Stimulated activated CD4-positive, alpha-beta T cell treated with anti-CD3 and anti-CD28 coated beads, TNF-alpha, amount 100 ng/mL, for 24 hours (primary cell): ENCODE measurements around the gene KCTD1.
"Not testable (repeated sequence)": the region's sequence is repeated elsewhere in the genome, so short reads cannot be mapped to it uniquely, and the experiment has no call there.

ENCODE experiments used
- DNase-seq, 3 experiments: peaks; one replicate each; pipeline ENCODE4 v3.0.0-alpha.2; 2020; ENCODE audit warnings: low read depth in 3 of 3

KCTD1 gene

GRCh38 chr18:26458526-26459232, 89.7 kb downstream of the KCTD1 start:
- DNase-seq, result no peak

GRCh38 chr18:26457611-26458353, 90.6 kb downstream of the KCTD1 start:
- DNase-seq, result no peak

- no peak for DNase-seq
Observed at GRCh38 chr18:26457195-26457594, 91.2 kb downstream of the KCTD1 start.

- DNase-seq, result no peak
Observed at GRCh38 chr18:26456070-26456491, 92.3 kb downstream of the KCTD1 start.

- DNase-seq, result no peak
Observed at GRCh38 chr18:26455639-26456038, 92.7 kb downstream of the KCTD1 start.

GRCh38 chr18:26454616-26455015, 93.7 kb downstream of the KCTD1 start:
- DNase-seq, result no peak

- DNase-seq, result no peak
Observed at GRCh38 chr18:26454192-26454591, 94.2 kb downstream of the KCTD1 start.

GRCh38 chr18:26453386-26453901, 94.9 kb downstream of the KCTD1 start:
- DNase-seq, result no peak

- no peak for DNase-seq
Observed at GRCh38 chr18:26450989-26451682, 97.2 kb downstream of the KCTD1 start.

- DNase-seq, result no peak
Observed at GRCh38 chr18:26448714-26449159, 99.6 kb downstream of the KCTD1 start.

- no peak for DNase-seq
Observed at GRCh38 chr18:26443853-26444252, 104.5 kb downstream of the KCTD1 start.

GRCh38 chr18:26442126-26442525, 106.2 kb downstream of the KCTD1 start:
- no peak for DNase-seq

GRCh38 chr18:26440644-26441043, 107.7 kb downstream of the KCTD1 start:
- DNase-seq, result no peak

GRCh38 chr18:26439537-26439936, 108.8 kb downstream of the KCTD1 start:
- no peak for DNase-seq

- no peak for DNase-seq
Observed at GRCh38 chr18:26438980-26439379, 109.4 kb downstream of the KCTD1 start.

GRCh38 chr18:26437634-26438033, 110.7 kb downstream of the KCTD1 start:
- not testable (repeated sequence) for DNase-seq

GRCh38 chr18:26436176-26437051, 111.9 kb downstream of the KCTD1 start:
- no peak for DNase-seq

GRCh38 chr18:26435415-26436095, 112.8 kb downstream of the KCTD1 start:
- DNase-seq, result no peak

- no peak for DNase-seq
Observed at GRCh38 chr18:26434887-26435286, 113.5 kb downstream of the KCTD1 start.

- no peak for DNase-seq
Observed at GRCh38 chr18:26432651-26433424, 115.5 kb downstream of the KCTD1 start.
